IMR-90 (cell line): ENCODE measurements around the gene STOX2. TPM values are rescaled to one million over a fixed set of nuclear protein-coding genes. Genes with fewer than 3 reads are reported as not detected.

Experiments used
- ATAC-seq: fragments of 200-7000 bp; cut with Tn5 transposase; 2 replicates; pipeline ENCODE4 v1.9.1; 2020; ENCODE audit warnings: low read depth, mild to moderate bottlenecking, moderate library complexity
- BruUV-seq: library from RNA; stranded (reverse); fragments of 400-500 nt; replicated peaks from 2 replicates; lab custom pipeline; 2021; lab: Mats Ljungman, UMichigan
- CTCF ChIA-PET: fragments of 300-600 bp; formaldehyde crosslinking; extraction: SDS; loops from one replicate; lab custom pipeline; 2021; ENCODE audit warnings: antibody characterized with exemption; lab: Yijun Ruan, JAX
- POLR2A ChIA-PET: fragments of 300-600 bp; sonication (Branson Sonifier 250); formaldehyde crosslinking; loops from one replicate; lab custom pipeline; 2022; ENCODE audit warnings: antibody characterized with exemption; ENCODE audit not compliant: unreplicated experiment; lab: Charles Lee
- DNase-seq: peaks from one replicate; pipeline ENCODE4 v3.0.0; 2013
- H2AFZ ChIP-seq: replicated peaks from 2 replicates; pipeline ENCODE3; 2013; ENCODE audit warnings: low read length, mild to moderate bottlenecking; ENCODE audit not compliant: poor library complexity
- H2AK5ac ChIP-seq: 2 replicates; pipeline ENCODE4 v1.6.1; 2013; ENCODE audit warnings: low read depth, low read length, inconsistent platforms
- H2AK9ac ChIP-seq: replicated peaks from 2 replicates; pipeline ENCODE3; 2013; ENCODE audit warnings: mild to moderate bottlenecking, low read depth, low read length, moderate library complexity; ENCODE audit not compliant: poor library complexity
- H2BK120ac ChIP-seq: 2 replicates; pipeline ENCODE4 v1.6.1; 2013; ENCODE audit warnings: low read depth, low read length, inconsistent platforms
- H2BK15ac ChIP-seq: 3 replicates; pipeline ENCODE4 v1.6.1; 2013; ENCODE audit warnings: low read depth, low read length, inconsistent platforms
- H2BK20ac ChIP-seq: 2 replicates; pipeline ENCODE4 v1.6.1; 2013; ENCODE audit warnings: low read depth, mild to moderate bottlenecking, inconsistent platforms, low read length, moderate library complexity
- H2BK5ac ChIP-seq: 2 replicates; pipeline ENCODE4 v1.6.1; 2013; ENCODE audit warnings: mild to moderate bottlenecking, low read depth, low read length, inconsistent platforms; ENCODE audit not compliant: poor library complexity, severe bottlenecking
- H3K14ac ChIP-seq: replicated peaks from 2 replicates; pipeline ENCODE4 v1.6.1; 2013; ENCODE audit warnings: low read depth, low read length, inconsistent platforms
- H3K18ac ChIP-seq: 2 replicates; pipeline ENCODE4 v1.6.1; 2013; ENCODE audit warnings: low read depth, low read length, control low read depth
- H3K23ac ChIP-seq: 2 replicates; pipeline ENCODE4 v1.6.1; 2013; ENCODE audit warnings: low read depth, low read length, inconsistent platforms
- H3K27ac ChIP-seq: 2 replicates; pipeline ENCODE4 v1.5.1; 2013; ENCODE audit warnings: mild to moderate bottlenecking, control low read depth, low read length; ENCODE audit not compliant: insufficient read depth
- H3K27me3 ChIP-seq: 2 replicates; pipeline ENCODE4 v1.6.1; 2013; ENCODE audit warnings: low read length; ENCODE audit not compliant: control insufficient read depth, insufficient read depth
- H3K36me3 ChIP-seq: 2 replicates; pipeline ENCODE4 v1.6.1; 2013; ENCODE audit warnings: low read length, mixed read lengths; ENCODE audit not compliant: control insufficient read depth, insufficient read depth
- H3K4ac ChIP-seq: 2 replicates; pipeline ENCODE4 v1.6.1; 2013; ENCODE audit warnings: low read depth, low read length, inconsistent platforms
- H3K4me1 ChIP-seq: 2 replicates; pipeline ENCODE4 v1.6.1; 2013; ENCODE audit warnings: low read length, mixed read lengths; ENCODE audit not compliant: control insufficient read depth, insufficient read depth
- H3K4me2 ChIP-seq: 2 replicates; pipeline ENCODE4 v1.6.1; 2013; ENCODE audit warnings: low read depth, mild to moderate bottlenecking, control low read depth, low read length, moderate library complexity
- H3K4me3 ChIP-seq: 2 replicates; pipeline ENCODE4 v1.5.1; 2013; ENCODE audit warnings: low read depth, mild to moderate bottlenecking, control low read depth, low read length, moderate library complexity; ENCODE audit not compliant: insufficient read depth
- H3K56ac ChIP-seq: 2 replicates; pipeline ENCODE4 v1.6.1; 2013; ENCODE audit warnings: low read length, inconsistent platforms; ENCODE audit not compliant: insufficient read depth; ENCODE audit errors: extremely low read depth
- H3K79me1 ChIP-seq, 2 experiments: 2 replicates each; pipeline ENCODE4 v1.6.1; 2013; ENCODE audit warnings: low read length in 2 of 2, inconsistent platforms in 1 of 2, low read depth in 1 of 2
- H3K9ac ChIP-seq: 2 replicates; pipeline ENCODE4 v1.6.1; 2013; ENCODE audit warnings: low read depth, low read length, control low read depth
- H3K9me1 ChIP-seq: 2 replicates; pipeline ENCODE4 v1.6.1; 2013; ENCODE audit warnings: low read length, inconsistent platforms; ENCODE audit not compliant: insufficient read depth
- H3K9me3 ChIP-seq: 2 replicates; pipeline ENCODE4 v1.6.1; 2013; ENCODE audit warnings: low read length; ENCODE audit not compliant: control insufficient read depth, insufficient read depth
- H4K20me1 ChIP-seq: 2 replicates; pipeline ENCODE4 v1.6.1; 2013; ENCODE audit warnings: low read length, inconsistent platforms; ENCODE audit not compliant: insufficient read depth
- H4K5ac ChIP-seq: 2 replicates; pipeline ENCODE4 v1.6.1; 2013; ENCODE audit warnings: mild to moderate bottlenecking, low read depth, low read length, control low read depth
- H4K8ac ChIP-seq, 2 experiments: 2 replicates each; pipeline ENCODE4 v1.6.1; 2013; ENCODE audit warnings: low read depth in 2 of 2, low read length in 2 of 2, control low read depth in 1 of 2, inconsistent platforms in 1 of 2
- H4K91ac ChIP-seq: 2 replicates; pipeline ENCODE4 v1.6.1; 2013; ENCODE audit warnings: low read depth, low read length, inconsistent platforms; ENCODE audit not compliant: insufficient read depth
- BHLHE40 ChIP-seq: fragments of 150-350 bp; IDR thresholded peaks from 2 replicates; pipeline ENCODE4 v1.6.1; 2016; ENCODE audit warnings: mild to moderate bottlenecking, low read depth, low read length
- CEBPB ChIP-seq: IDR thresholded peaks from 2 replicates; pipeline ENCODE4 v1.6.1; 2012; ENCODE audit warnings: low read depth, low read length, improper control_type of control experiment
- CHD1 ChIP-seq: IDR thresholded peaks from 2 replicates; pipeline ENCODE4 v1.6.1; 2012; ENCODE audit warnings: low read depth, low read length, improper control_type of control experiment
- FOS ChIP-seq: fragments of 150-350 bp; IDR thresholded peaks from 2 replicates; pipeline ENCODE4 v1.6.1; 2016; ENCODE audit warnings: low read depth, low read length
- MAFK ChIP-seq: IDR thresholded peaks from 2 replicates; pipeline ENCODE4 v1.6.1; 2012; ENCODE audit warnings: low read depth, low read length, improper control_type of control experiment
- MAZ ChIP-seq: IDR thresholded peaks from 2 replicates; pipeline ENCODE4 v1.6.1; 2012; ENCODE audit warnings: low read depth, mild to moderate bottlenecking, low read length, improper control_type of control experiment, moderate library complexity, borderline replicate concordance
- MXI1 ChIP-seq: IDR thresholded peaks from 2 replicates; pipeline ENCODE4 v1.6.1; 2012; ENCODE audit warnings: low read depth, mild to moderate bottlenecking, low read length, moderate library complexity, borderline replicate concordance
- NFE2L2 ChIP-seq: fragments of 150-350 bp; IDR thresholded peaks from 2 replicates; pipeline ENCODE4 v1.6.1; 2016; ENCODE audit warnings: low read depth, mild to moderate bottlenecking, low read length
- POLR2A ChIP-seq: IDR thresholded peaks from 2 replicates; pipeline ENCODE4 v1.6.1; 2012; ENCODE audit warnings: mild to moderate bottlenecking, low read depth, low read length
- RCOR1 ChIP-seq: IDR thresholded peaks from 2 replicates; pipeline ENCODE4 v1.6.1; 2012; ENCODE audit warnings: mild to moderate bottlenecking, low read length, improper control_type of control experiment; ENCODE audit not compliant: insufficient replicate concordance
- RFX5 ChIP-seq: IDR thresholded peaks from 2 replicates; pipeline ENCODE4 v1.8.0; 2012; ENCODE audit warnings: low read depth, mild to moderate bottlenecking, low read length, moderate library complexity
- SMC3 ChIP-seq: fragments of 150-350 bp; IDR thresholded peaks from 2 replicates; pipeline ENCODE4 v1.6.1; 2016; ENCODE audit warnings: low read depth, mild to moderate bottlenecking, antibody characterized with exemption, low read length, moderate library complexity
- WGBS, 2 experiments: methylation state at CpG; one replicate each; pipeline versions ENCODE4 v1.1.5 to v1.1.7; 2013; ENCODE audit warnings: missing lambda C conversion rate in 2 of 2; ENCODE audit not compliant: insufficient read length in 1 of 2; ENCODE audit errors: extremely low coverage in 2 of 2; 5-methylcytosine and 5-hydroxymethylcytosine counted together
- dilution Hi-C: fragments of 300-500 bp; cut with HindIII; formaldehyde crosslinking; loops from one replicate; pipeline ENCODE4 v1.14.3; 2018; ENCODE audit warnings: low sequenced_read_pairs; ENCODE audit not compliant: unreplicated experiment
- in situ Hi-C: fragments of 300-500 bp; cut with MboI; formaldehyde crosslinking; loops from 3 replicates; pipeline ENCODE4 v1.14.3; 2019; ENCODE audit warnings: low sequenced_read_pairs, inconsistent platforms, mixed read lengths
- intact Hi-C: fragments of 100-400 bp; cut with micrococcal nuclease; formaldehyde crosslinking; loops from 2 replicates; pipeline ENCODE4 v1.10.0; 2022
- polyA plus RNA-seq, 3 experiments: library from polyadenylated mRNA; depleted of rRNA; stranded (reverse); fragments of >200 nt; gene quantifications; 2 replicates each; pipeline ENCODE4 v1.2.3, GENCODE V29; 2012; ENCODE audit warnings: low replicate concordance in 1 of 3
- total RNA-seq: library from RNA; depleted of rRNA; stranded (reverse); fragments of >200 nt; gene quantifications from 2 replicates; pipeline ENCODE4 v1.2.3, GENCODE V29; 2012
- TF ChIP-seq, protein P1 (sequence below): fragments of 150-350 bp; IDR thresholded peaks from 2 replicates; pipeline ENCODE4 v1.6.1; 2016; ENCODE audit warnings: low read depth, mild to moderate bottlenecking, low read length, moderate library complexity, borderline replicate concordance
- TF ChIP-seq, protein P2 (sequence below): fragments of 150-350 bp; IDR thresholded peaks from 2 replicates; pipeline ENCODE4 v1.6.1; 2017; ENCODE audit warnings: mild to moderate bottlenecking, antibody characterized with exemption, low read length, low read depth
- TF ChIP-seq, protein P3 (sequence below): conservative IDR thresholded peaks from 2 replicates; pipeline ENCODE4 v1.5.1; 2012; ENCODE audit warnings: mild to moderate bottlenecking, low read depth, low read length, improper control_type of control experiment

STOX2 gene
- total and polyA plus RNA-seq, 2 of the 4 experiments (the other 2 are of a cell fraction), result 1.1 to 5.4 TPM

DNA sequence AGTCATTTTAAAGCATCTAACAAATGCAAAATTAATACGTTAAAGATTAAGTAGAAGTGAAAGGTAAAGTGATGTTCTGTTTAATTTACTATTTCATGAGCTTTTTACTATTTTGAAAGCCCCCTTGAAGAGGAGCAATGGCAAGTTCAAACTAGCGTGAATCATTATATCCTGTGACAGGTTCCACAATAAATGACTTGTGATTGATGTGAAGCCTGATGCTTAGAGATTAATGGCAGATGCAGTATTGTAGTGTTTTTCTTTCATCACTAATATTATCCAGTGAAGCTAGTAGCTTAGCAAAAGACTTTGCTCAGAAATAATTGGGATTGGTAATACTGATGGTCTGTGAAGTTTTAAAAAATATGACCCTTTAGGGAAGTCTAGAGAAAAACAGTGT is 57.3 kb downstream of the STOX2 start:
- dilution Hi-C loops (no loop called here), intact Hi-C loops (no loop called here), in situ Hi-C loops (no loop called here)
- no peak overlapping the region for H2BK15ac ChIP-seq
- H3K9ac ChIP-seq, result no peak overlapping the region
- no peak for ATAC-seq
- H4K20me1 ChIP-seq, result no peaks in the 10 kb centered on the region
- no peaks in the 10 kb centered on the region for H3K27me3 ChIP-seq
- H3K23ac ChIP-seq, result no peak overlapping the region
- H3K4me1 ChIP-seq, result peaks cover 3% of the 10 kb centered on the region; the same call in 1 of the 2 replicates
- POLR2A ChIA-PET, result no interaction called here
- no peak overlapping the region for H3K14ac ChIP-seq
- no peak overlapping the region for H4K91ac ChIP-seq
- DNase-seq, result no peak
- no peak overlapping the region for H4K8ac ChIP-seq
- no peak overlapping the region for H3K4ac ChIP-seq
- H3K9me1 ChIP-seq, result no peaks in the 10 kb centered on the region
- no peak overlapping the region for H3K4me2 ChIP-seq
- CTCF ChIA-PET, result interaction anchor here (1.2 kb wide), 1 partner anchor 138 kb away, joined by 3 read pairs; no protein-coding TSS in a partner anchor
- H3K56ac ChIP-seq, result no peak overlapping the region
- H4K5ac ChIP-seq, result no peak overlapping the region
- H3K9me3 ChIP-seq, result no peaks in the 10 kb centered on the region
- no peak overlapping the region for H3K27ac ChIP-seq
- H3K4me3 ChIP-seq, result no peak overlapping the region
- no peak overlapping the region for H2AFZ ChIP-seq
- no peak overlapping the region for H2BK20ac ChIP-seq
- no peak overlapping the region for H2AK5ac ChIP-seq
- no peaks in the 10 kb centered on the region for H3K79me1 ChIP-seq
- TF ChIP-seq NFE2L2 (no peak), SMC3 (no peak), MAFK (no peak), CEBPB (no peak), FOS (no peak), CHD1 (no peak), RFX5 (no peak), MXI1 (no peak), MAZ (no peak), BHLHE40 (no peak), RCOR1 (no peak), POLR2A (no peak)
- TF ChIP-seq, protein P1, sequence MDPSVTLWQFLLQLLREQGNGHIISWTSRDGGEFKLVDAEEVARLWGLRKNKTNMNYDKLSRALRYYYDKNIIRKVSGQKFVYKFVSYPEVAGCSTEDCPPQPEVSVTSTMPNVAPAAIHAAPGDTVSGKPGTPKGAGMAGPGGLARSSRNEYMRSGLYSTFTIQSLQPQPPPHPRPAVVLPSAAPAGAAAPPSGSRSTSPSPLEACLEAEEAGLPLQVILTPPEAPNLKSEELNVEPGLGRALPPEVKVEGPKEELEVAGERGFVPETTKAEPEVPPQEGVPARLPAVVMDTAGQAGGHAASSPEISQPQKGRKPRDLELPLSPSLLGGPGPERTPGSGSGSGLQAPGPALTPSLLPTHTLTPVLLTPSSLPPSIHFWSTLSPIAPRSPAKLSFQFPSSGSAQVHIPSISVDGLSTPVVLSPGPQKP, result no peak
- TF ChIP-seq, protein P2, sequence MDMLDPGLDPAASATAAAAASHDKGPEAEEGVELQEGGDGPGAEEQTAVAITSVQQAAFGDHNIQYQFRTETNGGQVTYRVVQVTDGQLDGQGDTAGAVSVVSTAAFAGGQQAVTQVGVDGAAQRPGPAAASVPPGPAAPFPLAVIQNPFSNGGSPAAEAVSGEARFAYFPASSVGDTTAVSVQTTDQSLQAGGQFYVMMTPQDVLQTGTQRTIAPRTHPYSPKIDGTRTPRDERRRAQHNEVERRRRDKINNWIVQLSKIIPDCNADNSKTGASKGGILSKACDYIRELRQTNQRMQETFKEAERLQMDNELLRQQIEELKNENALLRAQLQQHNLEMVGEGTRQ, result no peak
- TF ChIP-seq, protein P3, sequence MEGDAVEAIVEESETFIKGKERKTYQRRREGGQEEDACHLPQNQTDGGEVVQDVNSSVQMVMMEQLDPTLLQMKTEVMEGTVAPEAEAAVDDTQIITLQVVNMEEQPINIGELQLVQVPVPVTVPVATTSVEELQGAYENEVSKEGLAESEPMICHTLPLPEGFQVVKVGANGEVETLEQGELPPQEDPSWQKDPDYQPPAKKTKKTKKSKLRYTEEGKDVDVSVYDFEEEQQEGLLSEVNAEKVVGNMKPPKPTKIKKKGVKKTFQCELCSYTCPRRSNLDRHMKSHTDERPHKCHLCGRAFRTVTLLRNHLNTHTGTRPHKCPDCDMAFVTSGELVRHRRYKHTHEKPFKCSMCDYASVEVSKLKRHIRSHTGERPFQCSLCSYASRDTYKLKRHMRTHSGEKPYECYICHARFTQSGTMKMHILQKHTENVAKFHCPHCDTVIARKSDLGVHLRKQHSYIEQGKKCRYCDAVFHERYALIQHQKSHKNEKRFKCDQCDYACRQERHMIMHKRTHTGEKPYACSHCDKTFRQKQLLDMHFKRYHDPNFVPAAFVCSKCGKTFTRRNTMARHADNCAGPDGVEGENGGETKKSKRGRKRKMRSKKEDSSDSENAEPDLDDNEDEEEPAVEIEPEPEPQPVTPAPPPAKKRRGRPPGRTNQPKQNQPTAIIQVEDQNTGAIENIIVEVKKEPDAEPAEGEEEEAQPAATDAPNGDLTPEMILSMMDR, result no peak
- no peak overlapping the region for H2BK5ac ChIP-seq
- H3K36me3 ChIP-seq, result no peaks in the 10 kb centered on the region
- no peak overlapping the region for H2AK9ac ChIP-seq
- no TSS peak for BruUV-seq
- no peak overlapping the region for H2BK120ac ChIP-seq
- WGBS, 2 experiments, result no CpG with 5 or more reads among the region's 2 CpGs
- H3K18ac ChIP-seq, result no peak overlapping the region
